Effector CD8-positive, alpha-beta T cell (primary cell): ENCODE results near the gene NTN3.
"Not testable (repeated sequence)": the region's sequence is repeated elsewhere in the genome, so short reads cannot be mapped to it uniquely, and the experiment has no call there.

Experiments
- DNase-seq: peaks from one replicate; lab custom pipeline; 2025; lab: John Stamatoyannopoulos, UW
- total RNA-seq, 4 experiments: gene quantifications; one replicate each; lab custom pipeline; 2026; lab: John Stamatoyannopoulos, UW

The NTN3 gene
- 0 to 0.18 (median 0.09) reads per million in 4 experiments for total RNA-seq

DNA sequence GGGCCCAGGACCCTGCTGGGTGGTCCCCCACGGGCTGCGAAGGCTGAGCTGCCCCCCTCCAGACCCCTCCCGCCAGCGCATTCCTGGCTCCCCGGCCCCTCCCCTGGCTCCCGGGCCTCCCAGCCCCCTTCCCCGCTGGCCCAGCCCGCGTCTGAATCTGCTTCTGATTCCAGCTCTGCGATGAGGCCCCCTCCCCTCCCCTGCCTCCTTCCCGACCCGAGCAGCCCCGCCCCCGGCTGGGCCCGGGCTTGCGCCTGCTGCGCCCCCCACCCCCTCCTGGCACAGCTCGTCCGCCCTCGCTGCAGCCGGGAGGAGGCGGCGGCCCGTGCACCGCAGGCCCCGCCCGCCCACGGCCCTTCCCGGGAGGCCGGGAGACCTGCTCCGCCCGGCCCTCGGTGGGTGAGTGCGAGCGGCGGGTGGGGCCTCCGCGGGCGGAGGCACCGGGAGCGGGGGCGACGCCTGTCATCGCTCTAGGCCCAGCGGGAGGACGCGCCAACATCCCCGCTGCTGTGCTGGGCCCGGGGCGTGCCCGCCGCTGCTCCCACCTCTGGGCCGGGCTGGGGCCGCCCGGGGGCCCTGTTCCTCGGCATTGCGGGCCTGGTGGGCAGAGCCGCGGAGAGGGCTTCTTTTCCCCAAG is at the start of gene NTN3:
Gene NTN3, plus strand, starts transcription at position 282 of the 637 bp plus-strand sequence. CDS start 405 bp downstream, outside the sequence.
- DNase-seq: no peak

DNA sequence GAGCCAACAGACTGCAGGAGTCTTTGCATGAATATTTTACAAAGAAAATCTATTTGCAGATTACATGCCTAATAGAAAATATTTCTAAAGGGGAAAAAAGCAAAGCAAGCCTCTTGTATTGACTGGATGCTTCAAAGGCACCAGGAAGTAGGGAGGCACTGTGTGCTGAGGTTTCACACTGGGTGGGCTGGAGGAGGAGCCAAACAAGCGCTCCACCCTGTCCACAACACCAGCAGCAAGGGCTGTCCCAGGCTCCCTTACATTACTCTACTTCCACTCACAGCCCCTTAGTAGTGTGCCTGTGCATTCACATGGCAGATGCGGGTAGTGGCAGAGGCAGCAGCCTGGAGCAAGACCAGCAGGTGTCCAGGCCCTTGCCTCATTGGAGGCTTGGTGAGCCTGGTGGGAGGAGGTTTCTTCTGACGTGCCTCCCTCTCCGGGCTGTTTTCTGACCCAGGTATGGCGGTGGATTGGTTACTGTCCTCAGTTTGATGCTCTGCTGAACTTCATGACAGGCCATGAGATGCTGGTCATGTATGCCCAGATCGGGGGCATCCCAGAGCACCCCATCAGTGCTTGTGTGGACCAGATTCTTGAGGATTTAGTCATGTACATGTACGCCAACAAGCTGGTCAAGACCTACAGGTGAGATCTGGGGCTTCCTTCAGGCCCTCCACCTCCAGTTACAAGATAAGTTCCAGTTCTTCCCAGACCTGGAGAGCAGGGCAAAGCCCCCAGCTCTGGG is 48.8 kb upstream of the NTN3 start:
- DNase-seq: no peak

DNA sequence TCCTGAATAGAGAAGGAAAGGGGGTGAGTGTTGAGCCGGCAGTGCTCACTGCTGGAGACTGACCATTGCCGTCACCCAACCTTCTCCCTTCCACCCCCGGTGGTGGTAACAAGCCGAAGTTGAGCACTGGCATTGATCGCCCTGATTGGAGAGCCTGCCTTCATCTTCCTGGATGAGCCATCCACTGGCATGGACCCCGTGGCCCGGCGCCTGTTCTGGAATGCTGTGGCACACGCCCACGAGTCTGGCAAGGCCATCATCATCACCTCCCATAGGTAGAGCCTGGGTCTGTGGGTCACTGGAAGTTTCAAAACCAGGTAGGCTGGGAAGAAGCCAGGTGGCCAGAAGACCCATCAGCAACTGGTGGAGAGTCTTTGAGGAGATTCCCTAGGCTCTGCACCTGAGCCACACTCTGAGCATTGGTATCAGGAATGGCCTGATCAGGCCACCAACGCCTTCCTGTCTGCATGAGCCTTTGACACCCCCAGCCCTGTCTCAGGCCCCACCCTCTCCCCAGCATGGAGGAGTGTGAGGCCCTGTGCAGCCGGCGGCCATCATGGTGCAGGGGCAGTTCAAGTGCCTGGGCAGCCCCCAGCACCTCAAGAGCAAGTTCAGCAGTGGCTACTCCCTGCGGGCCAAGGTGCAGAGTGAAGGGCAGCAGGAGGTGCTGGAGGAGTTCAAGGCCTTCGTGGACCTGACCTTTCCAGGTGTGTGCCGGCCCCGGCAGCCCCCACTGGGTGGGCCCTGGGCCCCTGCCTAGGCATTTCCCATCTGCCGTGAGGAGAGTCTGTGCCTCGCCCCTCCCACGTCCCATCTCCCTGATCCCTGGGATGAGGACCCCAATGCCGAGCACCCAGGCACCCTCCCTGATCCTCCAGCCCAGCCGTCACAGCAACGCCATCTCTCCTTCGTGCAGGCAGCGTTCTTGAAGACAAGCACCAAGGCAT is 46.8 kb upstream of the NTN3 start:
- no peak for DNase-seq

DNA sequence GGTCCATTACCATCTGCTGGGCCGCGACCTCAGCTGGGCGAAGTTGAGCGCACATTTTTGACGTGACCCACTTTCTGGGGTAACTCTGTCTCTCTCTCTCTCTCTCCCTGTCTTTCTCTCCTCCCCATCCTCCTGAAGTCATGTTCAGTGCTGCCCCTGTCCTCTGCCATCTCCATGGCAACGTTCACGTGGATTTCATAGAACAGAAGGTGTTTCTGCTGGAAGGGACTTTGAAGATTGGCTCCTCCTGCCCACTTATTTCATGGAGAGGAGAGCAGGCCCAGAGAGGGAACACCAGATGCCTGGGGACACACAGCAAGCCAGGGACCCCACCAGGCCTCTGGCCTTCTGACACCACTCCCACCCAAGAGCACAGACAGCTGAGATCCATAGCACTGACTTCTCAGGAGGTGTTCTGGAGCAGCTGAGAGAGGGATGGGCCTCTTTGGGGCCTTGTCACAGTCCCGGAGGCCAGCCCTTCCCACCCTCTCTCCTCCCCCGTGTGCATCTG is 46.0 kb upstream of the NTN3 start:
- no peak for DNase-seq

- DNase-seq: no peak
Observed at GRCh38 chr16:2425825-2426430, 45.2 kb upstream of the NTN3 start.

- no peak for DNase-seq
Observed at GRCh38 chr16:2426941-2427361, 44.1 kb upstream of the NTN3 start.

- no peak for DNase-seq
Observed at GRCh38 chr16:2427526-2427925, 43.6 kb upstream of the NTN3 start.

- DNase-seq: no peak
Observed at GRCh38 chr16:2428051-2428783, 42.9 kb upstream of the NTN3 start.

GRCh38 chr16:2428784-2429033 is 42.4 kb upstream of the NTN3 start:
- DNase-seq: no peak

DNA sequence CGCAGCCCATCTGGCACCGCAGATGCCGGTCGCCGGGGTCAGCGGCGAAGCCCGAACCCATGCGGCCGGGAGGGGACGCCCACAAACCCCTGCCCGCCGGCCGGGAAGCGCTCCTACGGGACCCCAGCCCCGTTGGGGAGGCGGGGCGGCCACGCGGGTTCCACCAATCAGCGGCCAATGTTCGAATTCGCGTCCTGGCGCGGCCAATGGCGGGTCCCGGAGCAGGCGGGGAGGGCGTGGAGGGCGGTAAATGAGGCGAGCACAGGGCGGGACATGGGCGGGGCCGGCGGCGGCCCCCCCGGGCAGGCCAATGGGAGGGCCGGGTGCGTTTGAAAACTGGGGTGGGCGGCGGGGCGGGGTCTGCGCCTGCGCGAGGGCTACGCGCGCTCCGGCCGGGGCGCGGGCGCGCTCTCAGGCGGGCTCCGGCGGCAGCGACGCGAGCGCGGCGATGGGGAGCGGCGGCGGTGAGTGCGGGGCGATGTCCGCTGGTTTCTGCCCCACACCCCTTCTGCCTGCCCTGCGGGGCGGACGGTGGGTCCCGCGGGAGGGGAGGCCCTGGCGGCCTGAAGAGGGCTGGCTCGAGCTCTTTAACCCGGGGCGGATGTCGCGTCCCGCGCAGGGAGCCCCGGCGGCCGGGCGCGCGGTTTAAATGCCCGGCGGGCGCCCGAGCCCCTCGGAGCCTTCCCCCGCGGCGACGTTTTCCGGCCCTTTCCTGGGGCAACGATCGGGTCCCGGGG is 41.9 kb upstream of the NTN3 start, which contains the start of gene CCNF:
Gene CCNF, plus strand, starts transcription at position 414 of the 737 bp plus-strand sequence. Its CDS starts 35 bp downstream, at position 449.
- DNase-seq: peak; percentile 97

GRCh38 chr16:2429771-2430663 is 41.1 kb upstream of the NTN3 start:
- no peak for DNase-seq

DNA sequence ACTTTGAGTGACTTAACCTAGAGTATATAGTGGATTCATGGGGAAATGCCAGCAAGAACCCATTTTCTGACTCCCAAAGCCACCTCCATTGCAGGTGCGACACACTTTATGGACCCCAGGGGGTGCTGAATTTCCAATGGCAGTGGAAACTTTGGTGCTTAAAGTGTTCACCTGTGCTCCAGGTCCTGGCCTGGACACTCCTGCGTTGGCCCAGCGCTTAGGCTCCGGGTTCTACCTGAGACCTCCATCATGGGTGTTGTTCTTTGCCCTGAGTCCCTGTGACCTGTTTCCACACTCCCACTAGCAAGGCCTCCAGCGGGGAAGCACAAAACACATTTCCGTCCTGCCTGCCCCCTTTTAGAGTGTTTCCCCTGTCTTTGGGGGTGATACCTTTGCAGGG is 38.8 kb upstream of the NTN3 start:
- DNase-seq: no peak

DNA sequence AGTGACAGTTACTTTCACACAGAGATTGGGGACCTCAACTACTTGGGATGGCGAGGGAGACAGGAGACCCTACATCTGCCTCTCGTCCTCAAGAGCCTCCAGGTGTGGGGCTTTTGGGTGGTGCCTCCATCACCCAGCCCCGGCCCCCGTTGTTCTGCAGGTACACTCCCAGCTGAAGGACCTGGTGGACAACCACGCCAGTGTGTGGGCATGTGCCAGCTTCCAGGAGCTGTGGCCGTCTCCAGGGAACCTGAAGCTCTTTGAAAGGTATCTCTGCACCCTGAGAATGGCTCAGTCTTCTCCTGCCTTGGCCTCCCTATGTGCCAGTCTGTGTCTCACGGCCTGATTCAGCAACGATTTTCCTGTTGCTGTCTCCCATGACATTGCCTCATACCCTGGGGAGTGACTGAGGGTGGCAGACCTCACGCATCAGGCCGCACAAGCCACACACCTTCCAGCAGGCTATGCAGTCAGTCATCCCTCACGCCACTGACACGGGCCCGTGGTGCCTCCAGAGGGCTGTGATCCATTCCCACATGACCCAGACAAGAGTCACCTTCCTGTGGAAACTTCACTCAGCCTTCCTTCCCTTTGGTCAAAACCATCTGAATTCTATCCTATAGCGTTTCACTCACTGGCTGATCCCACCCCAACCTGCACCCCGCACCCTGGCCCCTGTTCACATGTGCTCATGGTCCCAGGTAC is 38.1 kb upstream of the NTN3 start:
- no peak for DNase-seq

DNA sequence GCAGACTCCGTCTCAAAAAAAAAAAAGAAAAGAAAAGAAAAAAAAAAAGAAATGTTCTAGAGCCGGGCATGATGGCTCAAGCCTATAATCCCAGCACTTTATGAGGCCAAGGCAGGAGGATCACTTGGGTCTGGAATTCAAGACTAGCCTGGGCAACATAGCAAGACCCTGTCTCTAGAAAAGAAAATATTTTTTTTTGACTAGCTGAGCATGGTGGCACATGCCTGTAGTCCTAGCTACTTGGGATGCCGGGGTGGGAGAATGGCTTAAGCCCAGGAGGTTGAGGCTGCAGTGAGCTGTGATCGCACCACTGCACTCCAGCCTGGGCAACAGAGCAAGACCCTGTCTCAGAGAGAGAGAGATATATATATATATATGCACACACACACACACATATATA is 35.9 kb upstream of the NTN3 start:
- not testable (repeated sequence) for DNase-seq

- DNase-seq: no peak
Observed at GRCh38 chr16:2436110-2436509, 35.0 kb upstream of the NTN3 start.

- DNase-seq: no peak
Observed at GRCh38 chr16:2437032-2437790, 33.9 kb upstream of the NTN3 start.

GRCh38 chr16:2438121-2438520 is 33.0 kb upstream of the NTN3 start:
- DNase-seq: no peak

GRCh38 chr16:2439598-2439997 is 31.5 kb upstream of the NTN3 start:
- DNase-seq: no peak
